ENCODE data around the gene DLG2.
"Not testable (repeated sequence)": the region's sequence is repeated elsewhere in the genome, so short reads cannot be mapped to it uniquely, and the experiment has no call there.

Gene DLG2

GRCh38 chr11:85431319-85431718, 195.8 kb downstream of the DLG2 start:
- DNase-seq: no peak

- no peak for DNase-seq
Measured at GRCh38 chr11:85423794-85424193, 203.3 kb downstream of the DLG2 start.

GRCh38 chr11:85423316-85423715, 203.8 kb downstream of the DLG2 start:
- no peak for DNase-seq

GRCh38 chr11:85414175-85414574, 213.0 kb downstream of the DLG2 start:
- DNase-seq: no peak

GRCh38 chr11:85407648-85408047, 219.5 kb downstream of the DLG2 start:
- no peak for DNase-seq

GRCh38 chr11:85406841-85407240, 220.3 kb downstream of the DLG2 start:
- DNase-seq: no peak

GRCh38 chr11:85406316-85406715, 220.8 kb downstream of the DLG2 start:
- DNase-seq: no peak

- not testable (repeated sequence) for DNase-seq
Measured at GRCh38 chr11:85395515-85396055, 231.6 kb downstream of the DLG2 start.

- DNase-seq: no peak
Measured at GRCh38 chr11:85394283-85394682, 232.9 kb downstream of the DLG2 start.

- no peak for DNase-seq
Measured at GRCh38 chr11:85391141-85391540, 236.0 kb downstream of the DLG2 start.

- DNase-seq: no peak
Measured at GRCh38 chr11:85385547-85385946, 241.6 kb downstream of the DLG2 start.

GRCh38 chr11:85385111-85385510, 242.0 kb downstream of the DLG2 start:
- DNase-seq: no peak

- DNase-seq: no peak
Measured at GRCh38 chr11:85379066-85379465, 248.1 kb downstream of the DLG2 start.

GRCh38 chr11:85377901-85378300, 249.2 kb downstream of the DLG2 start:
- DNase-seq: no peak

- DNase-seq: no peak
Measured at GRCh38 chr11:85359859-85360258, 267.3 kb downstream of the DLG2 start.

GRCh38 chr11:85355921-85356320, 271.2 kb downstream of the DLG2 start:
- DNase-seq: no peak

GRCh38 chr11:85349539-85349938, 277.6 kb downstream of the DLG2 start:
- not testable (repeated sequence) for DNase-seq

- no peak for DNase-seq
Measured at GRCh38 chr11:85348945-85349344, 278.2 kb downstream of the DLG2 start.

GRCh38 chr11:85347291-85347690, 279.9 kb downstream of the DLG2 start:
- no peak for DNase-seq

GRCh38 chr11:85346484-85346883, 280.7 kb downstream of the DLG2 start:
- no peak for DNase-seq

- not testable (repeated sequence) for DNase-seq
Measured at GRCh38 chr11:85340846-85341245, 286.3 kb downstream of the DLG2 start.

GRCh38 chr11:85318573-85318972, 308.6 kb downstream of the DLG2 start:
- no peak for DNase-seq

- DNase-seq: no peak
Measured at GRCh38 chr11:85316967-85317366, 310.2 kb downstream of the DLG2 start.

- DNase-seq: no peak
Measured at GRCh38 chr11:85313741-85314140, 313.4 kb downstream of the DLG2 start.

- no peak for DNase-seq
Measured at GRCh38 chr11:85310479-85310878, 316.7 kb downstream of the DLG2 start.

GRCh38 chr11:85307366-85307765, 319.8 kb downstream of the DLG2 start:
- no peak for DNase-seq

Measured in NCI-H2107 (cell line).